HCT116 (cell line): ENCODE results near the gene ANKRD55.

Experiments
- CTCF ChIP-seq, 3 experiments: fragments of 200-600 bp in 1 of 3; sonication (generic) in 1 of 3; IDR thresholded peaks in 2 of 3; conservative IDR thresholded peaks in 1 of 3; 2 replicates each; pipeline ENCODE4 v1.5.1; 2012 to 2017; ENCODE audit warnings: low read depth in 2 of 3, low read length in 2 of 3, antibody characterized with exemption in 1 of 3, borderline replicate concordance in 1 of 3, control low read depth in 1 of 3, mild to moderate bottlenecking in 1 of 3, mixed read lengths in 1 of 3, mixed run types in 1 of 3, moderate library complexity in 1 of 3; ENCODE audit not compliant: insufficient read depth in 1 of 3
- EZH2 ChIP-seq: fragments of 200-600 bp; sonication (generic); IDR thresholded peaks from 2 replicates; pipeline ENCODE4 v1.6.1; 2017; ENCODE audit warnings: antibody characterized with exemption, mixed run types
- EZH2phosphoT487 ChIP-seq: fragments of 200-600 bp; IDR thresholded peaks from 2 replicates; pipeline ENCODE4 v1.6.1; 2018; ENCODE audit warnings: antibody characterized with exemption, borderline replicate concordance
- POLR2A ChIP-seq: IDR thresholded peaks from 2 replicates; pipeline ENCODE4 v1.7.0; 2011; ENCODE audit warnings: borderline replicate concordance; ENCODE audit not compliant: insufficient read depth, insufficient read length; ENCODE audit errors: extremely low read depth
- TCF7L2 ChIP-seq: IDR thresholded peaks from 2 replicates; pipeline ENCODE4 v1.7.0; 2011; ENCODE audit warnings: borderline replicate concordance, inconsistent platforms; ENCODE audit not compliant: insufficient read depth, insufficient read length; ENCODE audit errors: extremely low read depth
- ZBTB33 ChIP-seq: IDR thresholded peaks from 2 replicates; pipeline ENCODE4 v1.6.1; 2011; ENCODE audit warnings: mild to moderate bottlenecking, low read length, moderate library complexity; ENCODE audit not compliant: insufficient replicate concordance; ENCODE audit errors: extremely low read depth
- ZFX ChIP-seq: fragments of 450-650 bp; IDR thresholded peaks from 2 replicates; pipeline ENCODE4 v1.6.1; 2017
- ZNF274 ChIP-seq: fragments of 200-500 bp; sonication (Bioruptor generic); IDR thresholded peaks from 2 replicates; pipeline ENCODE4 v1.6.1; 2014; ENCODE audit warnings: mild to moderate bottlenecking, low read depth, low read length, inconsistent platforms

- TF ChIP-seq CTCF (IDR thresholded peaks at IDR 0.05 in 2 of 3, conservative IDR thresholded peaks at IDR 0.05 in 1 of 3; ENCODE audit: borderline replicate concordance in 1 of 3, insufficient read depth in 1 of 3, low read depth in 2 of 3, low read length in 2 of 3), result no peak
- TF ChIP-seq EZH2, result no peak
- TF ChIP-seq EZH2phosphoT487, result no peak
- TF ChIP-seq ZNF274, result no peak
- TF ChIP-seq ZBTB33, result no peak
- TF ChIP-seq TCF7L2, result no peak
- TF ChIP-seq POLR2A, result no peak
- no peak for TF ChIP-seq ZFX
Observed at GRCh38 chr5:56191656-56192055, 41.5 kb downstream of the ANKRD55 start.
